NCI-H460 (cell line): ENCODE data around the gene C11orf65. TPM values are rescaled to one million over a fixed set of nuclear protein-coding genes. Genes with fewer than 3 reads are reported as not detected.

ENCODE experiments used
- DNase-seq: peaks from one replicate; pipeline ENCODE4 v3.0.0-alpha.2; 2016; ENCODE audit warnings: low read depth; ENCODE audit errors: extremely low read depth
- polyA plus RNA-seq: library from polyadenylated mRNA; depleted of rRNA; stranded (reverse); fragments of >200 nt; gene quantifications from 2 replicates; pipeline ENCODE4 v1.2.3, GENCODE V29; 2014; cell fraction: nucleus; rRNA removed
- total RNA-seq: library from RNA; depleted of rRNA; stranded (reverse); fragments of >200 nt; shearing (Covaris generic); gene quantifications from 2 replicates; pipeline ENCODE4 v1.2.3, GENCODE V29; 2014; rRNA removed

The C11orf65 gene
- total RNA-seq = 1.4 TPM in 2 replicates
- 0.07 TPM in 1 of 2 replicates, not detected in the other for polyA plus RNA-seq

DNA sequence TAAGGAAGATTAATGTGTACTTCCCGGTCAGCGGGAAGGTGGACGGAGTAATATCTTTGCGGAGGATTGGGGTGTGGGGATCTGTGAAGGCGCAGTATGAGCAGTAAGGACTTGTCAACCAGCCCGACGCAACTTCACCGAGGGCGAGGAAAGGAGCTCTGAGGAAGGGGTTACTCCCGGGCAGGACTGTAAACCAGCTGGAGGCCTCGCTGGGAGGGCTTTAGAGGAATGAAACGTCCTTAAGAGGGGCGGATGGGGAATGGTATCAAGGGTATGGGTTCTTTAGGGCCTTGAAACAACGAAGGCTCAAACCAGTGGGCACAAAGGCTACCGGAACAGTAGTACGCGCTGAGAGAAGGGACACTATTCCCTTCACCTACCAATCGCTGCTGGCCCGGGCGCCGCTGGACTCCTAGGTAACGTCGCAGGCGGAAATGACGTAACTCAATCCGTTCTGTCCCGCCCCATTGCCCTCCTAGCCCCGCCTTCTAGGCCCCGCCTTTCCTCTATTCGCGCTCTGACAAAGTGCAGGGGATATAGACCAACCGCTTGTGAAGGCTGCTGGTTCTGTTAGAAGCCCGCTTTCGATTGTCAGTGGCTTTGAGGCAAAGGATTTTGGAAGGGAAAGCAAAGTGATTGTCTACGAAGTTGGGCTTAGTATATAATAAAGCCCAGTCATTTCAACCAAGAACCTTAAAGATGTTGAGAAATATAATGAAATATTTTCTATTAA is at the start of gene C11orf65:
C11orf65 (minus strand) TSS at position 439 of the 733 bp plus-strand sequence. CDS start 5,970 bp downstream, outside the sequence.
- DNase-seq = peak; percentile 95

DNA sequence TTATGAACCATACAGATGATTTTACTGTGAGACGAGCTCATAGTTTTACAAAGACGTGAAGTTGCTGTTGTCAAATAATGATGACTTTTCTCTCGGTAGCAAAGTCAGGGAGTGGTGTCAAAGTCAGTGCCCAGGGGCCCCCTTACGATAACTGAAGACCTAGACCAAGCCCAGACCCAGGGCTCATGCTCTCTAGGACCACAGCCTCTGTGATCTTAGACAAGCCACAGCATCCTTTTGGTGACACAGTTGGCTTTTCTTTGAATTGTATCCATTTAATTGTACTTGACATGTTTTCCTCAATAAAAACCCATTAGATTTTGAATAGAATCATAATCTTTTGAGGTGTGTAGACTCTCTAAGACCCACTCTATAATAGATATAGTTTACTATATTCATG is 48.8 kb upstream of the C11orf65 start:
- no peak for DNase-seq

- DNase-seq = no peak
Observed at GRCh38 chr11:108512708-108513107, 45.4 kb upstream of the C11orf65 start.

- no peak for DNase-seq
Observed at GRCh38 chr11:108511851-108512474, 44.6 kb upstream of the C11orf65 start.

GRCh38 chr11:108508653-108509593 is 41.6 kb upstream of the C11orf65 start:
- DNase-seq = no peak

DNA sequence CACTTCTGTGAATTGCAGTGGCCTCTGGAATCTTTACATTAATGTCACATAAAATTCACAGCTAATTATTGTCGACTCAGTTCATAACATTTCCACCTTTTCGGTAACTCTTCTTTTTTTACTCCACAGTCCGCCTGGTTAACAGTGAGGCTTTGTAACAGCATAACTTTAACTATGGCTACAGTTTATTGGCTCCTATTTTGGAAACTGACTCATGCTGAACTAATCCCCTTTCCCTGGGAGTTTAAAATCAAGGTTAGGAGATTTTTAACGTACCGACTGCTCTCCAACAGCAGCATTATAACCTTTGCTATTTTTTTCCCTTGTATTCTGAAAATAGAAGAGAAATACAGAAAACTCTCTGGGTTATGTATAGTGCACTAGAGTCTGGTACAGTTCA is 34.1 kb upstream of the C11orf65 start:
- no peak for DNase-seq

DNA sequence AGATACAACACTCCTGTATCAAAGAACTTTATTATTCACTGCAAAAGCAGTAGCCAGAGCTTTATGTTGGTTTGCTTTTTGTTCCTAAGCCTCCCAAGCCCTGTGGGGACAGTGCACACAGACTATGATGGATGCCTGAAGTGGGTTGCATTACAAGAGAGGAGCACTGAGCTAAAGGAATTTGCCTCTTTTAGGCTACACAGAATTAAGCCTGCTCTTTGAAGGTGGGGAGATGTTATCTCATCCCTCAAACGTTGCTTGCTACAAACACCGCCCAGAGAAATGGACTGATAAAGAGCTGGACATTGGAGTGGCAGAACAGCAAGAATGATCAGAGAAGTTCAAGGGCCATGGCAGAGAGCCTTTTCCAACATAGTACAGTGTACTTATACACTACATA is 33.4 kb upstream of the C11orf65 start:
- DNase-seq = no peak

DNA sequence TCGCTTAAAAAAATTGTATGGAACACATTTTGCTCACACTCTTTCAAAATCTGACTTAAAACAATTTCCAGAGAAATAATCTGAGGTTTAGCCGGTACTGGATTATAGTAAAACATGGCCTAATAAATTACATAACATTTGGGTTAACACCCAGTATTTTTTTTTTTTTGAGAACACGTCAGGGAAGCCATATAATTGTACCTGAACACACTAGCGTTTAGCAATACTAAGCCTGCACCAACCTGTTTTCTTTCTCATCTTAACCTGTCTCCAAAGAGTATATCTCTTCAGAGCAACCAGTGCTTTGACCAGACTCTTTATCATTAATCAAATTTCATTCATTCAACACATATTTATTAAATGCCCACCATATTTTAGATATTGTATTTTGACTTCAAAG is 32.8 kb upstream of the C11orf65 start:
- no peak for DNase-seq

DNA sequence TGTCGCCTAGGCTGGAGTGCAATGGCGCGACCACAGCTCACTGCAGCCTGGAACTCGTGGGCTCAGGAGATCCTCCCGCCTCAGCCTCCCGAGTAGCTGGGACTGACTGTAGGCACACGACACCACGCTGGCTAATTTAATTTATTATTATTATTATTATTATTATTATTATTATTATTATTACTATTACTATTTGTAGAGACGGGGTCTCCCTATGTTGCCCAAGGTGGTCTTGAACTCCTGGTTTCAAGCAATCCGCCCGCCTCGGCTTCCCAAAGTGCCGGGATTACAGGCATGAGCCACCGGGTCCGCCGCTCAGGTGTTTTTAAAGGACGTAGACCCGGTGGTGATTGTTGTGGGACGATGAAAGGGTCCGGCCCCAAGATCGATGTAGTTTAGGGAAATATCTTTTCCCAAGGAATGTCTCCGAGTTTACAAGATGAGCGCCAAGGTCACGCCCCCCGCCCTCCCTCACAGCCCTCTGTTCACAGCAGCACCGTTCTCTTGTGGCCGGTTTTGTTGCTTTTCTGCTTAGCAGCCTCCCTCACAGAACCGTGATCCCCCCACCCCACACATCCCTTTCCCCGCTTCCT is 31.6 kb upstream of the C11orf65 start:
- DNase-seq = no peak

- peak; percentile 8 for DNase-seq
Observed at GRCh38 chr11:108498046-108498815, 30.9 kb upstream of the C11orf65 start, which contains the start of gene POGLUT3. POGLUT3 (minus strand) TSS chr11:108498384; CDS start chr11:108498366, 18 bp downstream.

- peak; percentile 87 for DNase-seq
Observed at GRCh38 chr11:108497317-108498045, 30.2 kb upstream of the C11orf65 start.

DNA sequence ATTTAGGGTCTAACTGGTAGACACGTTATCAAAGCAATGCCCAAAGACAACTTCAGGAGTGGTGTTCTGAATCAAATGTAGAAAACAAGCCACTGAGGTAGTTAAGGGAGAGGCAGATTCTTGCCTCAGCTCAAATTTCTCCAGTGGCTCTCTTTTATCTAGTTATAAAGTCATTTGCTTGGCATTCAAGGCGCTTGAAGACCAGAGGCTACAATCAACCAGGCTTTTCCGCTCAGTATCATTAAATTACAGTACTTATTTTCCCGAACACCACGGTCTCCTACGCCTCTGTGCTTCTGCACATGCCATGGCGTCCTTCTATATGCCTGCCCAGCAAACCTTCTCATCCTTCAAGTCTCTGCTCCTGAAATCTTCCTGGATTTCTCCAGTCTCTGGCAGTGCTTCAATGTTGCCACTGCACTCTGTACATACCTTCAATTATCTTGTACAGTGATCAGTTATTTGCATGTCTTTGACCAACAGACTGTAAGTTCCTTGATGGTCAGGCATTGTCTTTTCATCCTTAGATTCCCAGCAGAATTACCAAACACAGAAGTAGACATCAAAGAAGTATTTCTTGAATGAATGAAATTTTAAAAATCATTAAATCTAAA is 29.4 kb upstream of the C11orf65 start:
- DNase-seq = no peak

- no peak for DNase-seq
Observed at GRCh38 chr11:108495326-108495725, 28.0 kb upstream of the C11orf65 start.

GRCh38 chr11:108494182-108494581 is 26.9 kb upstream of the C11orf65 start:
- no peak for DNase-seq

GRCh38 chr11:108491936-108492335 is 24.6 kb upstream of the C11orf65 start:
- no peak for DNase-seq

GRCh38 chr11:108486828-108487227 is 19.5 kb upstream of the C11orf65 start:
- DNase-seq = no peak

DNA sequence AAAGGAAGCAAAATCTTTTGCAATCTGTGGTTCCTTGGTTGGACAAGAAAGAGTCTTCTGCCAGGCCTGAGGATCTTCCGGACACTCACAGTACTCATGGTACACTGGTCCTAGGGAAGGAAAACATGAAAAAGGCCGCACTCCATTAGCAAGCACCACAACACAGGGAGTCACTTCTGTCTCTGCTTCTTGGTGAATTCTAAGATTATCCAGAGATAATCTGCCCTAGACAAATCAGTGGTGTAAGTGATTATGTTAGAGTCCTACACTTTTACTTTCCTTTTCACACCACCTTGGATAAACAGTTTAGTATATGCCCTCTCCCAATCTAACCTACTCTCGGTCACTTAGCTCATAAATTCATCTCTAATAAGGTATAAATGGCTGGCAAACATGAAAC is 19.0 kb upstream of the C11orf65 start:
- DNase-seq = no peak

DNA sequence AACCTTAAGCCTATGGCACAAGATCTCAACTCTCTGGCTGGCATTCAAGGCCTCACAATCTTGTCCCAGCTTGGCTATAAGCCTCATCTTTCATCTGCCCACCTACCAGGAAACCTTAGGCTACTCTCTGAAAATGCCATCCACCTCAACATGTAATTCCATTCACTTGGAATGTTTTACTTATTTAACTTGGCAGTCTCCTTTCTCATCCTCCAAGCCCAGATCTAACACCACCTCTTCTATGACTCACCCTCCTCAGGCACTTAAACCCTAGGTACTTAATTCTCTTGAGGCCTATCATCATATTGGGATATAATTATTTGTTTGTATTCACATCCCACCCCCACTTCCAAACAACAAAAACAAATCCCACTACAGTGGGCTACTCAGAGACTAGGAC is 15.8 kb upstream of the C11orf65 start:
- no peak for DNase-seq
